GM12873 (cell line): ENCODE measurements around the gene FPR2.

Experiments used
- TF ChIP-seq, protein P1 (sequence below): IDR thresholded peaks from 2 replicates; pipeline ENCODE4 v1.5.1; 2012; ENCODE audit warnings: low read depth, mild to moderate bottlenecking, moderate library complexity, low read length, control low read depth; ENCODE audit not compliant: insufficient read depth; ENCODE audit errors: missing control alignments

Gene FPR2

DNA sequence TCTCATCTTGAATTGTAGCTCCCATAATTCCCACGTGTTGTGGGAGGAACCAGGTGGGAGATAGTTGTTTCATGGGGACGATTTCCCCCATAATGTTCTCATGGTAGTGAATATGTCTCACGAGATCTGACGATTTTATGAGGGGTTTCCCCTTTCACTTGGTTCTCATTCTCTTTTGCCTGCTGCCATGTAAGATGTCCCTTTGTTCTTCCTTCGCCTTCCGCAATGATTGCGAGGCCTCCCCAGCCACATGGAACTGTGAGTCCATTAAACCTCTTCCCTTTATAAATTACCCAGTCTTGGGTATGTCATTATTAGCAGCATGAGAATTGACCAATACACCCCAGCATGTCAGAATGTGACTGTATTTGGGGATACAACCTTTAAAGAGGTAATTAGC is 5.4 kb upstream of the FPR2 start:
- TF ChIP-seq, protein P1, sequence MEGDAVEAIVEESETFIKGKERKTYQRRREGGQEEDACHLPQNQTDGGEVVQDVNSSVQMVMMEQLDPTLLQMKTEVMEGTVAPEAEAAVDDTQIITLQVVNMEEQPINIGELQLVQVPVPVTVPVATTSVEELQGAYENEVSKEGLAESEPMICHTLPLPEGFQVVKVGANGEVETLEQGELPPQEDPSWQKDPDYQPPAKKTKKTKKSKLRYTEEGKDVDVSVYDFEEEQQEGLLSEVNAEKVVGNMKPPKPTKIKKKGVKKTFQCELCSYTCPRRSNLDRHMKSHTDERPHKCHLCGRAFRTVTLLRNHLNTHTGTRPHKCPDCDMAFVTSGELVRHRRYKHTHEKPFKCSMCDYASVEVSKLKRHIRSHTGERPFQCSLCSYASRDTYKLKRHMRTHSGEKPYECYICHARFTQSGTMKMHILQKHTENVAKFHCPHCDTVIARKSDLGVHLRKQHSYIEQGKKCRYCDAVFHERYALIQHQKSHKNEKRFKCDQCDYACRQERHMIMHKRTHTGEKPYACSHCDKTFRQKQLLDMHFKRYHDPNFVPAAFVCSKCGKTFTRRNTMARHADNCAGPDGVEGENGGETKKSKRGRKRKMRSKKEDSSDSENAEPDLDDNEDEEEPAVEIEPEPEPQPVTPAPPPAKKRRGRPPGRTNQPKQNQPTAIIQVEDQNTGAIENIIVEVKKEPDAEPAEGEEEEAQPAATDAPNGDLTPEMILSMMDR = no peak

DNA sequence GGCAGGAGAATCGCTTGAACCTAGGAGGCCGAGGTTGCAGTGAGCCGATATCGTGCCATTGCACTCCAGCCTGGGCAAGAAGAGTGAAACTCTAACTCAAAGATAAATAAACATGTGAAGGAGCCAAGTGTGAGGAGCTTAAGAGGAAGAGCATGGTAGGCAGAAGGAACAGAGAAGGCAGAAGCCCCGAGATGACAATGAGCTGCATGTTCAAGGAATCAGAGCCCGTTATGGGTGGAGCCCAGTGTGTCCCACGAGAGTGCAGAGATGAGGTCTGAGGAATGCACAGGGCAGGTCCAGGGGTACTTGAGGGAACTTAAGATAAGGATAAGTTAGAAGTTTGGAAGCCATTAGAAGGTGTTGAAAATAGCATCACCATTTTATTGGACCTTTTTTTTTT is 716 bp downstream of the FPR2 start:
- TF ChIP-seq, protein P1 = no peak

DNA sequence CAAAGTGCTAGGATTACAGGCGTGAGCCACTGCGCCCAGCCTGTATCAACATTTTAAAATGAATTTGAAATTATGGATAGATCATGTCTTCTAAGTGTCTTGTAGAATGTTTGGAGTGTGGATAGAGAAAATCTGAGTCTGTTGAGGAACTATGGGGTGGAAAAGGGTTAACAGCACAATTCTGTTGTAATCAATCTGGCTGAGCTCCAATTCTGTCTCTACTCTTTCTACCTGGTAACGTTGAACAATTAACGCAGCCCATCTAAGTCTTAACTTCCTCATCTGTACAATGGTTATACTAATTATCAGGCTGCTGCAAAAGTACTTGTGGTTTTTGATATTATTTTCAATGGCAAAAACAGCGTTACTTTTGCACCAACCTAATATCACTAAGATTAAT is 4.1 kb downstream of the FPR2 start:
- TF ChIP-seq, protein P1 = no peak

DNA sequence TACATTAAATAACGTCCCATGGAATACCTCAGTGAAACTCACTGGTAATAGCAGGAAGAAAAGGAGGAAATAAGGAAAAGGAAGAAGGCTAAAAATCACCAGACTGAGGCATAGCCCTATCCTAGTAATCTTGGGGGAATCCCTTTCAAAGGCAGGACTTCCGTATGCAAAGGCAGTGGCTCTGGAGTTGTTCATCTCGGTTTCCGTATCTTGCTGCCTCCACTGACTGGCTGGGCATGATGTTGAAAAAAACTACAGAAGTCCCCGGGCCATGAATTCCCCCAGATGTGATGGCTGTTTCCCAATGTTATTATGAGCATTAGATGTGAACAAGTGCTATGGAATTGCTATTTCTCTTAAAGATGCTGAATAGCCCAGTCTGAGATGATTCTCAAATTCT is 5.5 kb downstream of the FPR2 start:
- TF ChIP-seq, protein P1 = no peak

DNA sequence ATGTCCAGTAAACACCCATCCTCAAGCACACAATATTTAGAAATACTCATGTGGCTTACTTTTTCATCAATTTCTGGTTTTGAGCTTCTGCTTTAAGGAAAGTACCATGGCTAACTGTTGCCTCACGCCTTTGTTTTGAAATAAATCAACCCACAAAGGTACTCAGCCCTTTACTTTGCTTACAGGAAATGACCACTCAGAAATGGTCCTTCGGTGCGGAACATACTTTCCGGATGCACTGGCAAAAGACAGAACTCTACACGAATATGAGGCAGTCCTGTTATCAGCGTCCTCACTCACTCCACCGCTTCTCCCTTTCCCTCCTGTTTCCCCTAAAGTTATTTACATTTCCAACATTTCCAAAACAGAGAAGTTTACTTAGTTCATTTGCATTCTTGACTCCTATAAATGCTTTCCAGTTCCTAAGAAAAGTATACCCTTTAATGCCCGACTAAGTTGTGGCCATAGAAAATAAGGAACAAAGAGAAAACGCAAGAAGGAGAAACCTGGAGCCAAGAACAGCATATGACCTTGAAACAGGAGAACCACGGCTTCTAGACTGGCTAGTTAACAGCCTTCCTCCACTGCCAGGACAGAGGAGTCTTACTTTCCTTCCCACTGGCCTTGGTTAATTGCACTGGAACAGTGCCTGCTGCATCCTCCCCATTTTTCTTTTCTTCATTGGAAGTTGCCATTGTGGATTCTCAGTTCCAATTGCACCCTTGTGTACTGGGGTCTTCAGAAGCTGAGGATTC is 10.6 kb downstream of the FPR2 start:
- TF ChIP-seq, protein P1 = no peak

DNA sequence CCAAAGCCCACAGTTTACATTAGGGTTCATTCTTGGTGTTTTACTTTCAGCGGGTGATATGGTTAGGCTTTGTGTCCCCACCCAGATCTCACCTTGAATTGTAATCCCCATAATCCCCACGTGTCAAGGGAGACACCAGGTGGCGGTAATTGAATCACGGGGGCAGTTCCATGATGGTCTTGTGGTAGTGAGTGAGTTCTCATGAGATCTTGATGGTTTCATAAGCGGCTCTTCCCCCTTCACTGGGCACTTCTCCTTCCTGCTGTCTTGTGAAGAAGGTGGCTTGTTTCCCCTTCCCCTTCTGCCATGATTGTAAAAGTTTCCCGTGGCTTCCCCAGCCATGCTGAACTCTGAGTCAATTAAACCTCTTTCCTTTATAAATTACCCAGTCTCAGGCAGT is 12.0 kb downstream of the FPR2 start:
- TF ChIP-seq, protein P1 = no peak

DNA sequence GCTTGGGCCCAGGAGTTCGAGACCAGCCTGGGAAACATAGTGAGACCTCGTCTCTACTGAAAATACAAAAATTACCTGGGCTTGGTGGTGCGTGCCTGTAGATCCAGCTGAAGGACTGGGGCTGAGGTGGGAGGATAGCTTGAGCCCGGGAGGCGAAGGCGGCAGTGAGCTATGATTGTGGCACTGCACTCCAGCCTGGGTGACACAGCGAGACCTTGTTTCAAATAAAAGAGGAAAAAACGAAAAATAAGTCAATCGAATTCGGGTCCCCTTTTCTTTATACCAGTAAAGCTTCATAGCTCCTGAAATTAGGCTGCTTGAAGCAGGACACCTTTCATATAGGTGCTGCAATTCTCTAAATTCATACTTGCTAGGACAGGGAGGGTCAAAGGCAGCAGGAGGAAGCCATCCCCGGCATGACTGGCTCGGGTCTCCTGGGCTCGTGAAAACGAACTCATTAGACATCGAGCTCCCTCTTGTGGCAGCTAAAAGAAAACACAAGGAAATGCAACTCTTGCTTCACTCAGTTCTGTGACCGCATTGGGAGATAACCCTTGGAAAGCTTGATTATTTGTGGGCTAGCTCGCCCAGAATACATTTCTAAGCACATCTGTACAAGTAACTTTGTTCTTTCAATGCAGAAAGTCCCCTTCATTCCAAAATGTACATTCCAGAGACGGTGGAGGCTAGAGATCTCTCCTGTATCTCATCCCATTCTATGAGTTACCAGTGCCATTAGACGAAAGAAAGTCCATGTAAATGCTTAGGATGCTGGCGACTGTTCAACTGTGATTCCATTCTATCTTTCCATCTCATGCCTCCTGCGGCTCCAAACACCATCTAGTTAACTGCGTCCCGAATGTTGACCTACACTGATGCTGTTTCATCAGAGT is 16.8 kb downstream of the FPR2 start:
- TF ChIP-seq, protein P1 = peak; percentile 81
